Stimulated activated CD4-positive, alpha-beta T cell treated with anti-CD3 and anti-CD28 coated beads, Interleukin-4, amount 100 ng/mL, for 24 hours (primary cell): ENCODE data around the gene POLA2.
"Not testable (repeated sequence)": the region's sequence is repeated elsewhere in the genome, so short reads cannot be mapped to it uniquely, and the experiment has no call there.

Experiments
- DNase-seq: peaks from one replicate; pipeline ENCODE4 v3.0.0-alpha.2; 2020

Gene POLA2

DNA sequence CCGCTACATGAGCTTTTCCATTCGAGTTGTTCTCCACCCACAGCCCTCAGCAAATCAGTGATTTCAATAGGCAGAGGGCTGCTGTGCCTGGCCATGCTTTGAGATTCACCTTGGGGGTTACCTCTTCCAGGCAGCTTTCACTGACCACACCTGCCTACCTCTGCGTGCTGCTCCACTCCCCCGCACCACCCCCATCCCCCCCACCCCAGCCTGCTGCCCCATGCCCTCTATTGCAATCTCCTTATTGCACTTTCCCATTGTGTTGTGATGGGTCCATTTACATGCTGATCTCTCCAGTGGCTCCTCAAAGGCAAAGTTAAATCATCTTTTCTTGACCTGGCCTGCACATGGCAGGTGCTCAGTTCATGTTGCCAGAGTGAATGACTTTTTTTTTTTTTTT, 18.0 kb upstream of the POLA2 start:
- no peak for DNase-seq

- DNase-seq: not testable (repeated sequence)
Observed at GRCh38 chr11:65245046-65245445, 16.7 kb upstream of the POLA2 start.

GRCh38 chr11:65246506-65246905, 15.3 kb upstream of the POLA2 start:
- DNase-seq: no peak

DNA sequence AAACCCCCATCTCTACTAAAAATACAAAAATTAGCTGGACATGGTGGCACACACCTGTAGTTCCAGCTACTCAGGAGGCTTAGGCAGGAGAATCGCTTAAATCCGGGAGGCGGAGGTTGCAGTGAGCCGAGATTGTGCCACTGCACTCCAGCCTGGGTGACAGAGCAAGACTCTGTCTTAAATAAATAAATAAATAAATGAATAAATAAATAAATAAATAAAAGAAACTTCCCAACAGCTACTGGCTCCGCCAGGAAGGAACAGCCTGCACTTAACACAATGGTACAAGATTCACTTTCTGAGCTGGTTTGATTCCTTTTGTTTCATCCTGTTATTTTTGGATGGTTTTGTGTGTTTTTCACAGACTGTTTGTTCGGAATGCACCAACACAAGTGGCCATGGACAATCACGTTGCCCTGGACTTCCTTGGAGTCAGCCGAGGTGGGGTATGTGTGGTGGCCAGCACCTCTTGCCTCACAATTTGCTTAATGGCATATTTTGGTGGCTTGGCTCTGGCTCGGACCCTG, 13.5 kb upstream of the POLA2 start:
- not testable (repeated sequence) for DNase-seq

GRCh38 chr11:65251476-65251875, 10.3 kb upstream of the POLA2 start:
- no peak for DNase-seq

GRCh38 chr11:65254724-65255123, 7.0 kb upstream of the POLA2 start:
- no peak for DNase-seq

DNA sequence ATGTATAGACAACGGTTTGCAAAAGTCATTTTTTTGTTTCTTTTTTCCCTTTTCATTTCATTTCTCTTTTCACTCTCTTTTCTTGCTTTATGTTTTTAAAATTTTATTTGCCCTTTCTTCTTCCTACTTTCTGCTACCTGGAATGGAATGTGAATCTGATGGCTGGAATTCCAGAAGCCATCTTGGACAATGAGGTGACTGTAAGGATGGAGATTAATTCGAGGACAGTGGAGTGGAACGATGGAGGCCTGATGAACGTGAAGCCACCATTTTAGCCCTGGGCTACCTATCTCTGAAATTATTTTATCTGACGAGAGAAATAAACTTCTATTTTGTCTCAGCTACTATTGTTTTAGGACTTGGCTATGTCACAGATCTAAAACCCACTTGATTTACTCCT, 2.8 kb upstream of the POLA2 start:
- DNase-seq: no peak

- DNase-seq: no peak
Observed at GRCh38 chr11:65260302-65260701, 1.5 kb upstream of the POLA2 start.

- no peak for DNase-seq
Observed at GRCh38 chr11:65260756-65261590, 789 bp upstream of the POLA2 start.

DNA sequence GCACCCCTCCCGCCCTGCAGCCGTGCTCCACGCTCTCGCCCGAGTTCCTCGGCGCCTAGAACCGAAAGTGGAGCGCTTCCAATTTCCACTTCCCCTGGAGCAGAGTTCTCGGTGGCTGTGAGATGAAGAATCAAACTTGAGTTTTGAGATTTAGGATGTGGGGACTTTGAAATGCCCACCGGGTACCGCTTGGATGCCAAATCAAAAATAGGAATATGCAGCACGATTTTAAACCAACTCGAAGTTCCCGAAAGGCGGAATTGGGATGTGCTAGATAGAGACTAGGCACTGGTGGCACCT, 569 bp downstream of the POLA2 start:
- peak; percentile 46 for DNase-seq

- no peak for DNase-seq
Observed at GRCh38 chr11:65262776-65263175, 1.0 kb downstream of the POLA2 start.

DNA sequence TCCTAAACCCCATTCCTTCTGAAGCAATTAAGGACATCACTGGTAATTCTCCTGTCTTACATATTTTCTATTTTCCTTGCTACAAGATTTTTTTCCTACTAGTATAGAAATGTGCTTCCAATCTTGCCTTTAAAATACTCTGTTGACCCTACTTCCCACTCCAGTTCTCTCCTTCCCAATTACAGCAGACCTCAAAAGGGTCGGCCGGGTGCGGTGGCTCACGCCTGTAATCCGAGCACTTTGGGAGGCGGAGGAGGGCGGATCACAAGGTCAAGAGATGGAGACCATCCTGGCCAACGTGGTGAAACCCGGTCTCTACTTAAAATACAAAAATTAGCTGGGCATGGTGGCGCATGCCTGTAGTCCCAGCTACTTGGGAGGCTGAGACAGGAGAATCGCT, 3.0 kb downstream of the POLA2 start:
- not testable (repeated sequence) for DNase-seq

GRCh38 chr11:65266210-65266609, 4.4 kb downstream of the POLA2 start:
- DNase-seq: peak; percentile 14

DNA sequence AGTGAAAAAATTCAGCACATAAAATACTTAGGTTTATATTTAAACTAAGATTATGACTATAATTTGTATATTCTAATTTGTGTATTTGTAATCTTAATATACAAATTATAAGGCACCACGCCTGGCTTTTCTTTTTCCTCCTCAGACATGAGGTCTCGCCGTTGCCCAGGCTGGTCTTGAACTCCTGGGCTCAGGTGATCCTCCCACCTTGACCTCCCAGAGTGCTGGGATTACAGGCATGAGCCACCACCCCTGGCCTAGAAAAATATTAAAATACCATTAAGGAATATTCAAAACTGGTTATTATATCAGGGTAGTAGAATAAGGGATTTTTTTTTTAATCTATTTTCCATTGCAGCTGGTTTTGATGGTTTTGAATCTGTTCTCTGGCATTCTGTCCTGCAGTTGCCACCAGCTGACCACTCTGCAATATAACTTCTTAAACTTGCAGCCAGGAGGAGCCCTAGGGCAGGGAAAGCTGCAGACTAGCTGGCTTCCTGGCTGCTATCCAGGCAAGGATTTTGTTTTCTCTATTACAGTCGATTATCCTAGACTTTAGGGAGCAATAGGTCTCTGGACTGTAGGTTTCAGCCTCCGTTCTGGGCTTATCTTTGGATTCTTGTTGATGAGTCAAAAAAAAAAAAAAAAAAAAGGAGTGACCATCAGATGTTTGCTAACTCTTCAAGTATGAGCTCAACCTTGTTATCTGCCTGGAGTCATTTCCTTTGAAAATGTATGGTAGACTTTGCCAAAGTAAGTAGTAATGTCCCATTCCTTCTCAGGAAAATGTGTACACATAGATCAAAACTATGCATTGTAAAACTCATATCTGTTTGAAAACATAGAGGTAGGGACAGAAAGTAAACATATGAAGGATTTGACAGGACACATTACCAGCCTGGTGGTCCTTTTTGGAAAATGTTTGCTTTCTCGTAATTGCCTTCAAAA, 13.2 kb downstream of the POLA2 start:
- peak; percentile 16 for DNase-seq

DNA sequence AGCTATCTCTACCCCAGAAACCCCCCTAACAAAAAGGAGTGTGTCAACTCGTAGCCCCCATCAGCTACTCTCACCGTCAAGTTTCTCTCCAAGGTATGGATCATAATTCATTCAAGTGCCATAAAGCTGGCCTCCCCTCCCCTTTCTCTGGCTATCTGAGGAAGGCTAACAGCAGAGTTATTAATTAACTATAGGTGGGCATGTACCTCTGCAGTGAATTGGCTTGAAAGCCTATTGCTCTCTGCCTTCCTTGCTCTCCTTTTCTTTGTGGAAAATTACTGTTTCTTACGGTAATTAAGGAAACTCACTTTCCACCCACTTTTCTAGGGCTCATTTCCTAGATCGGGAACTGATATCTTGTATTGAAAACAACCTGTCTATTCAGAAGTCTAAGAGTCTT, 14.1 kb downstream of the POLA2 start:
- no peak for DNase-seq

GRCh38 chr11:65277631-65278277, 16.0 kb downstream of the POLA2 start:
- no peak for DNase-seq

DNA sequence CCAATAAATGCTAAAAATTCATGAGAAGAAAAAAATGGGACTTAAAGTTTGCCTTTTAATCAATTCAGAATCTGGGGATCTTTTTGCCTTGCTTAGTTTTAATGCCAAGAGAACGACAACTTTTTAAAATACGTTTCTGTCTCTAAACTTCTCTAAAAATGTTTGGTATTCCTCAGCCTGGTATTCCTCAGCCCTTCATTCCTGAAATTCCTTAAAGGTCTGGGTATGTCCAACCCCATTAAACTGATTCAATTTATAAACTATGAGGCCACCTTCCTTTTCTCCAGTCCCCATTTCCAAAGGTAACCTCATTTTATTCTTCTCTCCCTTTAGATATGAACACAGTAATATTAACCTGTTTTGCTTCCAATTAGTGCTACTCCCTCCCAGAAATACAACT, 16.6 kb downstream of the POLA2 start:
- no peak for DNase-seq

DNA sequence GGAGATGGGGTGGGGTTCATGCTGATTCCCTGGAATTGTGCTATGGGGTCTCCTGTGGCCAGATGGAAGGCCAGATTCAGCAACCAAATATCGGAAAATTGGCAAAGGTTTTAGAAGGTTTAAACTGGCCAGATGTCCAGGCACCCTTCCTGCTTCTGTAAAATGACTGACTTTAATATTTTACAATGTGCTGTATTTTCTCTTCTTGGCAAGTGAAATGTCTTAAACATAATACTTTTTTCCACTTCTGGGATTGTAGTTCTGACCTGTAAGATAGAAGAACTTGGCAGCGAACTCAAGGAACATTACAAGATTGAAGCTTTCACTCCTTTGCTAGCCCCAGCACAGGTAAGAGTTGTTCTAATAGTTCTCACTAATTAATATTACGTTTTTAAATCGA, 17.5 kb downstream of the POLA2 start:
- DNase-seq: no peak

DNA sequence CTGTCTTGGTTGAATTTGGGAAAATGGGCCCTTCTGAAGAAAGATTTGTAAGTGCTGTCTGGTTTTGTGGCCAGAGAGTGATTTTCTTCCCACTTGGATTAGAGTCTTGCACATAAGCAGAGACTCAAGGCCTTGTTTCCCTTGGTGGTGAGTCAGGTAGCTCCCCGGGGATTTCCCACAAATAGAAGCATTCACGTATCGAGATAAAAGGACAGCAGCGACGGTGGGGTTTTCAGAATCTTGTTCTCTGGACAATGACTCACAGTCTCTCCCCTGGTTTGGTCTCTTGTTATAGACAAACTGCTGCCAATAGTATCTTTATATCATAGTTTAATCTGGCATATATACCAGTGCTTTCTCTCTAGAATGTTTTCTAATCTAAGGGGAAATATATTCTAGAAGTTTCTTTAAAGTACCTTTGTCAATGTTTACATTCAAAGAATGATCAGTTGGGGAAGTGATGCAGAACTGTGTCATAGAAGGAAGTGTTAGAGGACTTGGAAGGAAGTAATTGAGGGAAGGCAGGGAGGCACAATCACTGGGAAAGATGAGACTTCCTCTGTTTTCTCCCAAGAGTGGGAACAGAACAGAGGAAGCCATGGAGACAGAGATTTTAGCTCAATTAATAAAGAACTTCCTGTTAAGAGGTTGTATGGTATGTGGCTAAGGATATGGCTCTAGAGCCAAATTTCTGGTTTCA, 18.1 kb downstream of the POLA2 start:
- DNase-seq: peak; percentile 65

DNA sequence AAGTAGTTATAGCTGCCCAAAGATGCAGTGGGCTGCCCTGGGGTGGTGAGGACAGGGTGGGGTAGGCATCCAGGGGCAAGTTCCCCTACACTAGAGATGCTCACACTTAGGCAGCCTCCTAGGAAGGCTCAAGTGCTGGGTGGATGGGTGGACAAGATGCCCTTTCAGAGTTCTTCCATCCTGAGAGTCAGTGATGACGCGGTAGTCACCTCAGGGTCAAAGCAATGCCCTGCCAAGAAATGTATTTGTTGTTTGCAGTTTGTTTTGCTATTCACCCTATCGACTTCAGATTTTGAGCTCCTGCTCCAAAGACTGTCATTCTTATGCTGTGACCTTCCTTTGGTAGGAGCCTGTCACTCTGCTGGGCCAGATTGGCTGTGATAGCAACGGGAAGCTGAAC, 18.9 kb downstream of the POLA2 start:
- no peak for DNase-seq

GRCh38 chr11:65286686-65287085, 24.9 kb downstream of the POLA2 start:
- DNase-seq: no peak

- no peak for DNase-seq
Observed at GRCh38 chr11:65287601-65288000, 25.8 kb downstream of the POLA2 start.
